ENCODE results near the gene PRLR. TPM values are rescaled to one million over a fixed set of nuclear protein-coding genes. Genes with fewer than 3 reads are reported as not detected.

Gene PRLR
- polyA plus RNA-seq, 1 donor from 2014 or later: 0.50 TPM

GRCh38 chr5:35030426-35031100 is 199.7 kb downstream of the PRLR start:
- H3K4me2 ChIP-seq (ENCODE audit: low read length): no peak overlapping the region

DNA sequence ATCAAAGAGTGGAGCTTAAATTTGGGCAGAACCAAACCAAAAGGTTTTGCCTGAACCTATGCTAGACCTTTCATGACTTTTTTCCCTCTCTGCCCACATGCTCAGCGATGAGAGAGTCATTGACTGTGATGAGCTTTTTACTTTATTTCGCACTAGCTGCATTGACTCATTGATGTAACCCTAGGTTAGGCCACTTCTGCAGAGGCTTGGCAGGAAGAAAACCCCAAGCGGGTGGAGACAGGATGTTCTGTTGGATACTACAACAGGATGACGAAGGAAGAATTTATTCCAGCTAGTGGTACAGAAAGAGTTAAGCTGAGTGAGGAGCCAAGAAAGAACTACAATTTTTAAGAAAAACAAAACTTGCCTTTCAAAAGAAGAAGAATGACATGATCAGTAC is 201.0 kb downstream of the PRLR start:
- no peaks in the 10 kb centered on the region for H3K9me3 ChIP-seq (ENCODE audit: low read length)
- H3K9ac ChIP-seq (ENCODE audit: low read length): no peak overlapping the region
- no peaks in the 10 kb centered on the region for H3K27me3 ChIP-seq (ENCODE audit: insufficient read depth, low read depth, low read length)
- H4K20me1 ChIP-seq (ENCODE audit: insufficient read depth): no peaks in the 10 kb centered on the region
- TF ChIP-seq MXI1 (conservative IDR thresholded peaks at IDR 0.05; ENCODE audit: poor library complexity, severe bottlenecking) (no peak), CTCF (IDR thresholded peaks at IDR 0.05; ENCODE audit: poor library complexity, severe bottlenecking) (no peak), RAD21 (conservative IDR thresholded peaks at IDR 0.05) (no peak), SMC3 (conservative IDR thresholded peaks at IDR 0.05; ENCODE audit: poor library complexity) (no peak), TAF1 (IDR thresholded peaks at IDR 0.05; ENCODE audit: low read depth) (no peak), POLR2AphosphoS5 (IDR thresholded peaks at IDR 0.05) (no peak)
- TF ChIP-seq, protein P1, sequence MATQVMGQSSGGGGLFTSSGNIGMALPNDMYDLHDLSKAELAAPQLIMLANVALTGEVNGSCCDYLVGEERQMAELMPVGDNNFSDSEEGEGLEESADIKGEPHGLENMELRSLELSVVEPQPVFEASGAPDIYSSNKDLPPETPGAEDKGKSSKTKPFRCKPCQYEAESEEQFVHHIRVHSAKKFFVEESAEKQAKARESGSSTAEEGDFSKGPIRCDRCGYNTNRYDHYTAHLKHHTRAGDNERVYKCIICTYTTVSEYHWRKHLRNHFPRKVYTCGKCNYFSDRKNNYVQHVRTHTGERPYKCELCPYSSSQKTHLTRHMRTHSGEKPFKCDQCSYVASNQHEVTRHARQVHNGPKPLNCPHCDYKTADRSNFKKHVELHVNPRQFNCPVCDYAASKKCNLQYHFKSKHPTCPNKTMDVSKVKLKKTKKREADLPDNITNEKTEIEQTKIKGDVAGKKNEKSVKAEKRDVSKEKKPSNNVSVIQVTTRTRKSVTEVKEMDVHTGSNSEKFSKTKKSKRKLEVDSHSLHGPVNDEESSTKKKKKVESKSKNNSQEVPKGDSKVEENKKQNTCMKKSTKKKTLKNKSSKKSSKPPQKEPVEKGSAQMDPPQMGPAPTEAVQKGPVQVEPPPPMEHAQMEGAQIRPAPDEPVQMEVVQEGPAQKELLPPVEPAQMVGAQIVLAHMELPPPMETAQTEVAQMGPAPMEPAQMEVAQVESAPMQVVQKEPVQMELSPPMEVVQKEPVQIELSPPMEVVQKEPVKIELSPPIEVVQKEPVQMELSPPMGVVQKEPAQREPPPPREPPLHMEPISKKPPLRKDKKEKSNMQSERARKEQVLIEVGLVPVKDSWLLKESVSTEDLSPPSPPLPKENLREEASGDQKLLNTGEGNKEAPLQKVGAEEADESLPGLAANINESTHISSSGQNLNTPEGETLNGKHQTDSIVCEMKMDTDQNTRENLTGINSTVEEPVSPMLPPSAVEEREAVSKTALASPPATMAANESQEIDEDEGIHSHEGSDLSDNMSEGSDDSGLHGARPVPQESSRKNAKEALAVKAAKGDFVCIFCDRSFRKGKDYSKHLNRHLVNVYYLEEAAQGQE (IDR thresholded peaks at IDR 0.05; ENCODE audit: borderline replicate concordance): no peak
- H3K36me3 ChIP-seq (ENCODE audit: insufficient read depth, low read length): no peaks in the 10 kb centered on the region
- H3K79me2 ChIP-seq (replicated peaks; ENCODE audit: insufficient read depth, low read length): no peaks in the 10 kb centered on the region
- H3K4me2 ChIP-seq (ENCODE audit: low read length): no peak overlapping the region
- no peak overlapping the region for H3K27ac ChIP-seq (ENCODE audit: low read length)
- H2AFZ ChIP-seq (ENCODE audit: low read depth, low read length): no peak overlapping the region
- no peaks in the 10 kb centered on the region for H3F3A ChIP-seq (ENCODE audit: insufficient read depth, low read length, poor library complexity, severe bottlenecking)
- no peaks in the 10 kb centered on the region for H3K9me2 ChIP-seq (ENCODE audit: insufficient read depth, low read length)
- H3K4me3 ChIP-seq (ENCODE audit: low read length): no peak overlapping the region

More at GRCh38 chr5:35030426-35031100, 199.7 kb downstream of the PRLR start:
- Histone ChIP-seq H2AFZ (ENCODE audit: low read depth, low read length) (no peak overlapping the region), H3K9me2 (ENCODE audit: insufficient read depth, low read length) (no peaks in the 10 kb centered on the region), H3K27ac (ENCODE audit: low read length) (no peak overlapping the region), H4K20me1 (ENCODE audit: insufficient read depth) (no peaks in the 10 kb centered on the region), H3K9me3 (ENCODE audit: low read length) (no peaks in the 10 kb centered on the region), H3K79me2 (replicated peaks; ENCODE audit: insufficient read depth, low read length) (no peaks in the 10 kb centered on the region), H3K4me3 (ENCODE audit: low read length) (no peak overlapping the region), H3K27me3 (ENCODE audit: insufficient read depth, low read depth, low read length) (no peaks in the 10 kb centered on the region), H3K36me3 (ENCODE audit: insufficient read depth, low read length) (no peaks in the 10 kb centered on the region), H3F3A (ENCODE audit: insufficient read depth, low read length, poor library complexity, severe bottlenecking) (no peaks in the 10 kb centered on the region), H3K9ac (ENCODE audit: low read length) (no peak overlapping the region)
- TF ChIP-seq TAF1 (IDR thresholded peaks at IDR 0.05; ENCODE audit: low read depth) (no peak), CTCF (IDR thresholded peaks at IDR 0.05; ENCODE audit: poor library complexity, severe bottlenecking) (no peak), EZH2 (IDR thresholded peaks at IDR 0.05; ENCODE audit: borderline replicate concordance, insufficient read depth, low read length, poor library complexity, severe bottlenecking) (no peak), RAD21 (conservative IDR thresholded peaks at IDR 0.05) (peak; percentile 29)
- TF ChIP-seq, protein P1 (IDR thresholded peaks at IDR 0.05; ENCODE audit: borderline replicate concordance): no peak

All from neural cell (in vitro differentiated cells).